GM21723 (cell line): Measurements from ENCODE around the gene TOX2.

Experiments used
- ATAC-seq: cut with Tn5 transposase; IDR thresholded peaks from one replicate; pipeline ENCODE4 v1.9.1; 2021; ENCODE audit warnings: mild to moderate bottlenecking, moderate library complexity; ENCODE audit not compliant: unreplicated experiment

TOX2 gene

DNA sequence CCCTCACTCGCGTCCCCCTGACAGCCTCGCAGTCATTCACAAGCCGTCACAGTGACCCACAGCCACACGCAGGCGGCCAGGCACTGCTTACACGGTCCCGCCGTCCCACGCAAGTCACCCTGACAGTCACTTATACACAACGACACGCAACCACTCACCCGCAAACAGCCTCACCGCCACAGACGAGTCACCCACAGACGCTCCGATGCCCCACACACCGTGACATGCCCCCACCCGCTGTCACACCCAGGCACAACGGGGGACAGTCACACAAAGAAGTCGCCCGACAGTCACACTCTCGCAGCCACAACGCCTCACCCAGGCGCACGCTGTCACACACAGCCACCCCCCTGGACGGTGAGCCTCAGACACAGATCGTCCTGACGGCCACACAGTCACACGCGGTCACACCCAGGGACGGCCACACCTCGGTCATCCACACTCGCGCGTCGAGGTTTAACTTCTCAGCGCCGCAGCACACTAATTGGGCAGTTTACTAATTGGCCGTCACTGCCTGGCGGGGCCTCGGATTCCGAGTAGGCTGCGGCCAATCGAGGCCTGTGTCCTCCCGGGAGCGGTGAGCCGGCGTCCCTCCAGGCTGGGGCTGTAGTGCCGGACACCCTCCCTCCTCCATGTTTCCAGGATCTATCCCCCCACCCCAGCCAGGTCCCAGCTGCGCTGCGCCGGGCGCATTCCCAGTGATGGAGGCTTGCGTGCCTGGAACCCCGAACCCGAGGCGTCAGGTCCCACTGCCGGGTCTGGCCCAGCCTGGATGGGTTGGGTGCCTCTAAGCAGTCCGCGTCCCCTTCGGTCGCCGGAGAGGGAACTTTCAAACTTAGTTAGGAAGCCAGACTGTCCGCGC, 790 bp downstream of the TOX2 start:
- no peak for ATAC-seq

DNA sequence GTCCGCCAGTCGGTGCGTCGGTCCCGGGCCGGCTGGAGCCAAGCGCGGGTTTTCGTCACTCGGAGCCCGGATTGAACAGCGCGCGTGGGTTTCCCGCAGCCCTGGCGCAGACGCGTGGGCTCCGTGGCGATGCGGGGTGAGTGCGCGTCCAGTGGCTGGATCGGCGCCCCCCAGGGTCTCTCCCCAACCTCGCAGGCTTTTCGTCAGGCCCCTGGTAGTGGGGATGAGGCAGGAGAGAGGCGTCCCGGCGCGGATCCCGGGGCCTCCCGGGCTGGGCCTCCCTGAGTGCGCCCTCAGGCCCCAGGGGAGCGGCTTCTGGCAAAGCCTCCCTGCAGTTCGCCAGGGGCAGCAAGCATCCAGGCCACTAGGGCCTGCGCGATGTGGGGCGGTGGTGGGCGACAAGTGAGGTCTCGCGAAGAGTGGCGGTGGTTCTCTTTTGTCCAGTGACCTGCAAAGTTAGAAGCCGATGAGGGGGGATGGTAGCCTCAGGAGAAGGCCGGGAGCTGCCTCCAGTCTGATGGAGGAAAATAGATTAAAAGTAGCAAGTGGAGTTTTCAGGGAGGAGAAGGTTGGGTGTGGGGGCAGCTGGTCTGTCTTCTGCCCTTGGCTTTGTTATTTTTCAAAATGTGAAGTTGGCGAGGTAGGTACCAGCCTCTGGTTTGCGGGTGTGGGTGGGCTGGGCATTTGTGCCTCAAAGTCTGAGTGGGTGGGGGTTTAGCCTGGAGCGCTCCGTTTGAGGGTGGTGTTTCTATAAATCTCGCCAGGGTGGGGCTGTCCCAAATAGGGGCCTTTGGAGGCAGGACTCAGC, 1.6 kb downstream of the TOX2 start:
- ATAC-seq, result no peak

DNA sequence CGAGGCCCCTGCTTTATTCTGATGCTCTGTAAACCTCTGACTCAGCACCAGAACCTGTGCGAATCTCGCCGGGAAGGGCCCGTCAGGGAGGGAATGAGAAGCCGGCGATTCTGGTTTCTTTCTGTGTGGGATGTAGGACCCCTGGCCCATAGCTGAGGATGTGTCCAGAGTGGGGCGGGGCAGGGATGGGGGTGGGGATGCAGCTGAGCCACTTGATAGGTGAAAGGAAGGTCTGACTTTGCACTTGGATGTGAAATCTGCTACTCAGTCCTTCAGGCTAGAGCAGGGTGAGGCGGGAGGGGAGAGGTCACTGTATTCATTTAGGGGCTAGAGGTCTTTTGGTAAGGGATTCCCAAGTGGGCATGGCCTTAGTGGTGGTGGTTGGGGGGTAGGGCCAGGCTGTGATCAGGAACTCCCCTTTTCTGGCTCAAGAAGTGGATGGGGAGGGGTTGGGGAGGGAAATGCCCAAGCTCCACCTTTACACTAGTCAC, 2.3 kb downstream of the TOX2 start:
- no peak for ATAC-seq

DNA sequence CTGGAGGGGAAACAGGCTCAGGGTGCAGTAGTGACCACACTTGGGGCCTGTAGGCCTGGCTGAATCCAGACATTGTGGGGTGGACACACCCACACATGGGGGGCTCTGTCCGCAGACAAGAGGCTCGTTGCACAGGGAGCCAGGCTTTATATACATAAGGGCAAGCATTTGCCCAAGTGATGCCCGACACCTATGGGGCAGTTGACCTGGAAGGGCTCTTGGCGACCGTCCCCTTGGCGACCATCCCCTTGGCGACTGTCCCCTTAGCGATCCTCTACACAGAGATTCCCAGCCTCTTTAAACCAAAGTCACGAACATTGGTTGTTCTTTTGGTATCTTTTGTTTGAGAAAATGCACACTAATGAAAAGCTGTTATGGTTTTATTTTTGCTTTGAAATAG, 2.7 kb downstream of the TOX2 start:
- no peak for ATAC-seq

DNA sequence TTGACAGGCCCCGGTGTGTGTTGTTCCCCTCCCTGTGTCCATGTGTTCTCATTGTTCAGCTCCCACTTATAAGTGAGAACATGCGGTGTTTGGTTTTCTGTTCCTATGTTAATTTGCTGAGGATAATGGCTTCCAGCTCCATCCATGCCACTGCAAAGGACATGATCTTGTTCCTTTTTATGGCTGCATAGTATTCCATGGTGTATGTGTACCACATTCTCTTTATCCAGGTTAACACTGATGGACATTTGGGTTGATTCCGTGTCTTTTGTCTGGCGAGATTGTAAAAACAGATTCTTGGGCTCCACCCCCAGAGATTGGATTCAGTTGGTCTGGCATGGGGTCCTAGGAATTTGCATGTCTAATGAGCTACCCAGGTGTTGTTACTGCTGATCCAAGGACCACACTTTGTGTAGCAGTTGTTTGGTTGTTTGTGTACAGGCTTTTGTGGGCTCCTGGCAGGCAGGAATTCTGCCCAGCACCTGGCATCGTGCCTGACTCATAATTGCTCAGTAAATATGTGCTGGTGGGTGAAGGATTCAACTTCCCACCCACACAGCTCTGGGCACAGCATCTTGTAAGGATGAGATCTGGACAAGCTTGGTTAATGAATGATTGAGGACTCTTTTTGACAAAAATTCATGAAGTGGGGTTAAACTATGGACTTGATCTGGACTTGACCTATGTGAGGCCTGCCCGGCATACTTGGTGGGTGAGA, 5.2 kb downstream of the TOX2 start:
- ATAC-seq, result no peak

DNA sequence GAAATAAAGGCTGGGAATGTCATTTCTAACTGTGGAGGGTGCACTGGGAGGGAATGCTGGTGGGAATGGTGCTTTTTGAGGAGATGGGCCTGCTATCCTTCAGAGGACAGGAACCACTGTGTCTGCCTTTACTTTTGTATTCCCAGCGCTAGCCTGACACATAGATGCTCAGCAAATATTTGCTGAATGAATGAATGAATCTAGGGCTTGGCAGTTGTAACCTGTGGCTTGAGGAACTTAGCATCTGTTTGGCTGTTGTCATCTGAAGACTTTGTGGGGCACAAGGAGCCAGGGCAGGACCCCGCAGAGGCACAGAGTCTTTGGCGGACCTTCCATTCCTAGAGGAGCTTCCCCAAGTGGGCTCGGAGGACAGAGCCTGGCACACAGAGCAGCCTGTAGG, 6.1 kb downstream of the TOX2 start:
- ATAC-seq, result no peak

DNA sequence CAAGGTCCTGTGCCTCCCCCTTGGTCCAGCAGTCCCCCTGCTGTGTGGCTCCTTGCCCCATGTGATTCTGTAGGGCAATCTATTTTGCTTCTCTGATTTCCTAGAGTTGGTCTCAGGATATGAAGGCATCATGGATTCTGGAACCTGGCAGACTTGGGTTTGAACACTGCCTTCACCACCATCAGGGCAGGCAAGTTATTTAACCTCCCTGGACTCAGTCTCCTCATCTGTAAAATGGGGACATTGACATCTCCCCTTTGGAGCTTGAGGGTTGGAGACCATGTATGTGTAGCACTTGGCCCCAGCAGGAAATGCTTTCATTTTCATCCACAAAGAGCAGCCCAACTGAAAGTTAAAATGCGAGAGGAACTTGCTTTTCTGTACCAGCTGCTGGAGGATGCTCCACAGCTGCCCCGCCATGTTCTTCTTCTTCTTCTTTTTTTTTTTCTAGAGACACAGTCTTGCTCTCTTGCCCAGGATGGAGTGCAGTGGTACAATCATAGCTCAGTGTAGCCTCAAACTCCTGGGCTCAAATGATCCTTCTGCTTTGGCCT, 6.7 kb downstream of the TOX2 start:
- no peak for ATAC-seq

DNA sequence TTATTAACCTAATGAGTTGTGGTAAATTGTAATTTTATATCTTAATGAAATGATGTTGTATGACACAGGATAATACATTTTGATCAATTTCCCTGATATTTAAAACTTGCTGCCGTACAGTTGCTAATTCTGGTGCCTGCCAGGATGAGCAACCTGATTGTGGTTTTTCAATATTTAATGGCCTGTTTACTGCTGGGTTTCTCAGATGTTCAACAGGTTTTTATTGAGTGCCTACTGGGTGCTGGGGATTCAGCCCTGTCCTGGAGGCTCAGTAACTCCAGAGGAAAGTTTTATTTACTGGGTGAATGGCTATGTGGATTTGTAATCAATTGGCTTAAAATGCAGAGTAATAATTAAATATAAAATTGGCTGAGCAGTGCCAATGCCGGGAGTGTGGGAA, 8.0 kb downstream of the TOX2 start:
- no peak for ATAC-seq

DNA sequence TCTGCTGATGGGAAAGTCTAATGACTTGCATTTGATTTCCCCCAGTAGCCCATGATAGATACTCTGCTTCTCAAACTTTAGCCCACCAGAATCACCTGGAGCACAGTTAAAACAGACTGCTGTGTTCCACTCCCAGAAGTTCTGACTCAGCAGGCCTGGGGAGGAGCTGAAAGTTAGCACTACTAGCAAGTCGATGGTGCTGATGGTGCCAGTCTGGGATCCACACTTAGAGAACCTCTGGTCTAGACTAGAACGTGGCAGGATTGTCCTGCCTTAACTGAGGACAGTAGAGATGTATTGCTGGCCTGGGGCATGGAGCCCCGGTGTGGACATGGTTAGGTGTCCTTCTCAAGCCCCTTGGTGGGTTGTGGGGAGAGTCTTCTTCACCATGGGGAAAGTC, 8.7 kb downstream of the TOX2 start:
- ATAC-seq, result no peak

DNA sequence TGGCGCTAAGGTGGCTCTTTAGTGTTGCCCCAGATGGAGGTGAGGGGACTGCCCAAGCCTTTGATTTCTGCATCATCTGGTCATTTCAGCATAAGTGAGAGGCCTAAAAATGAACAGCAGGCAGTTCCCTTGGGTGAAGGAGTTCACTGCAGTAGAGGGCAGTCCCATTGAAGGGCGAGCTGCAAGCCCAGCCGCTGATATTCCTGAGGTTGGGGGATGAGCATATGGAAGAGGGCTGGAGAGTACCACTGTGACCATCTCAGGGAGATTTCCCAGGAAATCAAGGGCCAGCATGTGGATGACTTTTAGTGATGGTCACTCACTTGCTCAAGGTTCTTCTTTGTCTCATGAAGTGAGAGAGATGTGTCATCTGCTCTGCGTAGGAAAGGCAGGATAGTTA, 9.3 kb downstream of the TOX2 start:
- ATAC-seq, result no peak

DNA sequence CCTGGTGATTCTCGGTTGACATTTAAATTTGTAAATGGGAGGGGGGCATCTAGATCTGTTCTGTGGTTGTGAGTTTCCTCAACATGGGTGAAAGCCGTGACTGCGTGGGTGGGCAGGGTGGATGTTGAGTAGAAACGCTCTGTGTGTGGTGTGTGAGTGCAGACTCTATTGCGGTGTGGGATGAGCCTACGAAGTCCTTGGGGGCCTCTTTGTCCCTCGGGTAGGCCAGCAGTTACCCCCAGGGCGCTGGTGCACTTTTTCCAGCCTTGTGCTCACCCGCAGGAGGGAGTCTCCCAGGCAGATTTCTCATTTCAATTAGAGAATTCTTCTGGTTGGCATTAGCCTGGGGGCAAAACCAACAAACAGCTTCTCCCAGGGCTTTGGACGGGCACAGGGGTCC, 10.6 kb downstream of the TOX2 start:
- ATAC-seq, result no peak

DNA sequence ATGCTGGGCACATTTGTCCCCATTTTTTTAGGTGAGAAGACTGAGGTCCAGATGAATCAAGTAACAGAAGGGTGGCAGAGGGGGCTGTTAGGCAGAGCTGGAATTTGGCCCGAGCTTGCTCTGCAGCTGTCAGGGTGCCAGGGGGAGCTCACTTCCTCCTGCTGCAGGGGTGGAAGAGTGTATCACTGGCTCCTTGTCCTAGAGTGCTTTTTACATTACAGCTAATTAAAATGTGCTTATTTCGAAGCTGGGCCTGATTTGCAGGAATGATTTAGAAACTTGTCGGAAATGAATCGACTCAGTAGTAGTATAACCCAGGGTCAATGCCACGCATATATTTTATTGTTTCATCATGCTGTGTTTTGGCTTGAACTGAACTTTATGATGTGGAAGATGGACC, 11.1 kb downstream of the TOX2 start:
- no peak for ATAC-seq

DNA sequence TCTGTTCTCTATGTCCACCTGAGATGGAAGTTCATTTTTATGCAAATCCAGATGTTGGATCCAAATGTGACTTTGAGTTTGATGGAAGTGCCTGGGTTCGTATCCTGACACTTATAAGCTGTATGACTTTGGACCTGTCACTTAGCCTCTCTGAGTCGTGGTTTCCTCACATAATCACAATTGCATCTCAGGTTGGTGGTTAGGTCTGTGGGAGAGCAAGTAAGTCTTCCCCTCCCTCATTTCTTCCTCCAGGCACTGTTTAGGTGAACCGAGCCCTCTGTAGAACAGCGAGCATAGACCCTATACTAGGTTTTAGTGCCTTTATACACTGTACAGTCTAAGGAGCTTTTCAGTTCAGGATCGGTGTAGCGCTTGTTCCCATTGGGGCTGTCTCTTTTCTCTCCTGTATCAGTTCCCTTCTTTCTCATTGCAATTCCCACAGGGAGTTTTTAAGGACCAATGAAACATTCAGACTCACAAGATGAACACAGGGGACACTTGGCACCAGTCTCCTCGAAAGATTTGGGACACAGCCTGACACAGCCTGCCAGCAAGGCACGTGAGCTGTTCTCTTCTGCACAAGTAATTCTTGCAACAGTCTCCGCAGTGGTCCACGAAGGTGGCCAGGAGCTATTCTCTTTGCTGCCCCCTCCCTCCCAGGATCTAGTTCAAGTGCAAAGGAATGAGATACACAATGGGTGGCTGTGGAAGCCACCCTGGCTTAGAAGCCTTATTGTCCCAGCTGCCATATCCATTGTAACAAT, 11.8 kb downstream of the TOX2 start:
- no peak for ATAC-seq

DNA sequence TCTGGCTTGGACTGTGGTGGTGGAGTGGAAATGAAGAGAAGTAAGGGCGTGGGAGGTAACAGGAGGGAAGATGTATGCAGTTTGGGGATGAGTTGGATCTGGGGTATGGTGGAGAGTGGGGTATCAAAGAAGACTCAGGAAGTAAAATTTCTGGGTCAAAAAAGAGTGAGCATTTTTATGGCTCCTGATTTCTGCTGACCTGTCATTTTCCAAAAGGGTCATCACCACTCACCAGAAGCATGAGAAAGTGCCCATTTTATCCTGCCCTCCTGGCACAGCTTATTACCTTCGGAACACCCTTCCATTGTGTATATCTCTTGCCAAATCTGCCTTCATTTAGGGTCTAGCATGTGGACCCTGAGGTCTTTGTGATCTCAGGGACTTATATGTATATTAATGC, 17.3 kb downstream of the TOX2 start:
- ATAC-seq, result no peak

DNA sequence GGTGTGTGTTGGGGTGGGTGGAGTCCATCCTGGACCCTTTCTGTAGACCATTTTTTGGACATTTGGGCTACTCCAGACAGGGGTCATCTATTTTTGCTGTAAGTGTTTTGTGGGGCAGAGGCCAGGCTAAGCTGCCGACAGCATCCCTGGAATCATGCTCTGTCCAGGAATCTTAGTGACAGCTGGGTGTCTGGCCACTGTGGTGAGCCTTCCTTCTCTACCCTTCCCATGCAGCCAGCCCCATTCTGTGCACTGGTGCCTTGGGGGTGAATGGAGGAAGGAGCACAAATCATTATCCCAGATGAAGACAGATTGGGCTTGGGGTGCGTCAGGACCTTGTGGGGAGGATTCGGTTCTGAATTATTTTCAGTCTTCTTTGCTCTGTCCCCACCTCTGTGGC, 20.2 kb downstream of the TOX2 start:
- ATAC-seq, result no peak

DNA sequence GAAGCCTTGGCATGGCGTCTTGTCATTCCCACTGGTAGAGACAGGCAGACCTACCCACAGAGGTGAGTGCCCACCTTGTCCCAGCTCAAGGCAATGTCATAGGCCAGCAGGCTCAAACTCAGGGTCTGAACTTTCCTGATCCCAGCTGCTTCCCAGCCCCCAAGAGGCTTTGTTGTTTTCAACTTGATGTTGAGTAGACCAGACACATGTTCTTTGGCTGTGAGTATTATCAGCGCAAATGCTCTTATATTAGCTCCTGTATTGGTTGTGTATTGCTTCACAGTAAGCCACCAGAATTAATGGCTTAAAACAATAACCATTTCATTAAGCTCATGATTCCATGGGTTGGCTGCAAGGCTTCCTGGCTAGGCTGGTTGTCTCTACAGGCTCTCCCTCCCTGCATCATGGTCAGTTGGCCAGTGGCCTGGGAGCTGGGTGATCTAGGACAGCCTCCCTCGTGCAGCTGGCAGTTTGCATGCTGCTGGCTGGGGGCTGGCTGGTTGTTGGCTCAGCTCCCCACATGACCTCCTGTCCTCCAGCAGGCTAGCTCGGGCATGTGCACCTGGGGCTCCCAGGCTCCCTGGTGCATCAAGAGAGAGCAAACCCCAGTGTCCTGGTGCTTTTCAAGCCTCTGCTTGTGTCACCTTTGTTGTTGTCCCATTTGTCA, 21.6 kb downstream of the TOX2 start:
- no peak for ATAC-seq

DNA sequence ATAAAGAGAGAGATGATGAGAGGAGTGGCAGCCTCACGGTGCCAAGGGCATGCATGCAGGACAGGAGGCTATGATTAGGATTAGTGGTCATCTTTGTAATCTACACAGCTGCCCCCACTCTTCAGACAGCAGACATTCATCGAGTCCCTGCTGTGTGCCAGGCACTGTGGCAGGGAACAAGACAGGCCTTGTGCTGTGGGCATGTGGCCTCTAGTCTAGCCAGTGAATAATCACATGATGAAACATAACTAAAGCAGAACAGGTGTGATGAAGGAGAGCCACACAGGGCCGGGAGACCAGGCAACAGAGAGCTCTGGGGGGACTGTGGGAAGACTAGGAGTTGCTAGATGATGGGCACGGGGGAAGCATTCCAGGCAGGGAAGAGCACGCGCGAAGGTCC, 22.2 kb downstream of the TOX2 start:
- ATAC-seq, result no peak

DNA sequence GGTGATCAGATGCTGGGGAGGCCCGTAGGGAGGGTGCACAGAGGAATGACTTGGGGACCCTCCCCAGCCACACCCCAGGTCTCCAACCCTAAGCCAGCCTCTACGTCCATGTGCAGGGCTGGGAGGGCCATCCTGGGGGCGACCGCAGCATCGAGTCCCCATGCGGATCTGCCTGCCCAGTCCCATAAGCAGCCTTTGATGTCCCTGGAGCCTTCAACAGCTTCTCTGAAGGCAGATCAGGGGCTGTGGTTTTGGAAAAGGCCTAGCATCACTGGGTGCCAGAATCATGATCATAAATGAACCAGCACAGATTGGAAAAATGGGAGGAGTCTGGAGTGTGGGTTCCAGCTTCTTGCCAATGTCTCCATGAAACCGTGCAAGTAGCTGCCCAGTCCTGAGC, 22.9 kb downstream of the TOX2 start:
- no peak for ATAC-seq

DNA sequence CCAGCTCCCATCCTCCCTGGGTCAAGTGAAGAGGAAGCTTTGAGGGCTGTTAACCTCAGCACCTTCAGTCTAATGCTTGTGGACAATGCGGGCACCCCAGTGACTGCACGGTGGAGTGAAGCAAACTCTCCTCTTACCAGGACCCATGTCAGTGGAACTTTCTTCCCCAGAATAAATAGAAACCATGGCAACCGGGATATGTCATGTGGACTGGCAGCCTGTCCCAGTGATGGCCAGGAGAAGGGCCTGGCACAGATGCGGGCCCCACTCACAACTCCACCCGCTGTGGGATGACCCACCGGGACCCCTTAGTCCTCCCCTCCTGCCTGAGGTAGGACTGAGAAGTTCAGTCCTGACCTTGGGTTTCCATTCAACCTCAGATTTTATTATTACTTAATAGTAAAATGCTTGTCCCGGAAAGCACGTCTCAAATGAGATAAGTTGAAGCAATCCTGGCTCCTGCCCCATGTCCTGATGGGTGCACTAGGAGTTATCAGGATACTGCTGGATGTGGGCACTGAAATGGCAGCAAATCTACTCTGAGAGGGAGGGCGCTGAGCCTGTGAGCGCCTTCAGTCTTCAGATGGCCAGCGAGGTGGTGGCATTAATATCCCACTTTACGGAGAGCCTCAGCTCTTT, 23.5 kb downstream of the TOX2 start:
- ATAC-seq, result no peak
